ENCODE results near the gene SDK1.
"Not testable (repeated sequence)": the region's sequence is repeated elsewhere in the genome, so short reads cannot be mapped to it uniquely, and the experiment has no call there.

The SDK1 gene

DNA sequence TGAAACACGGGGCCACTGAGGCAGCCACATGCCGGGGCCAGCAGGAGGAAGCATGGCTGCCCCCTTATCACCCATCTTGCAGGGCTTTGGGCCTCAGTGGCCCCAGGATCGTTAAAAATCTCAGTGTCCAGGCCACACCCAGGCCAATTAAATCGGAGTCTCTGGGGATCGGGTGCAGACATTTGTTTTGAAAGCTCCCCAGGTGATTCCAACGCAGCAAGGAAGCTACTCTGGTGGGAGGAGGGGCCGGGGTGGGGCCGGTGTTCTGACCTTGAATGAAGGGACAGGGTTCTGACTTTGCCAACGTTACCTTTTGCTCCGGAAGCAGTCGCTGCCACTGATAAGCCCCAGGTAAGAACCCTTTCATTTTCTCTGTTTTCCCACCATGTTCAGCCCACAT, 968.7 kb downstream of the SDK1 start:
- no peak for DNase-seq (ENCODE audit: low read depth)

DNA sequence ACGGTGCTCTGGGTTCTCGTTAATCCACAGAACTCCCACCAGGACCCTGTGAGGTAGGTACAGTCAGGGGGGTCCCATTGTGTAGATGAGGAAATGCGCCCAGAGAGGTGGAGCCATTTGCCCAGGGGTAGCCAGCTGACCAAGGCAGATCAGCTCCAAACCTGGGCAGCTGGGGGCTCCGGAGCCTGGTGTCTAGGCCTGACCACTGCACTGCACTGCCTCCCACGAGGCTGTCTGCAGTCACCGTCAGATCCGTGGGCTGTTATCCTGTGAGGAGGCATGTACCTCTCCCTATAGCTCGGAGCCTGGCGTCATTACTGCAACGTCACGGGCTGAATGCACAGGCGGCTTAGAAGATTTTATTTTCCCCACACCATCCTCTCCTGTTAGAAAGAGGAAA, 969.2 kb downstream of the SDK1 start:
- DNase-seq (ENCODE audit: low read depth) = no peak

- DNase-seq (ENCODE audit: low read depth) = no peak
Measured at GRCh38 chr7:4270941-4271715, 970.1 kb downstream of the SDK1 start.

DNA sequence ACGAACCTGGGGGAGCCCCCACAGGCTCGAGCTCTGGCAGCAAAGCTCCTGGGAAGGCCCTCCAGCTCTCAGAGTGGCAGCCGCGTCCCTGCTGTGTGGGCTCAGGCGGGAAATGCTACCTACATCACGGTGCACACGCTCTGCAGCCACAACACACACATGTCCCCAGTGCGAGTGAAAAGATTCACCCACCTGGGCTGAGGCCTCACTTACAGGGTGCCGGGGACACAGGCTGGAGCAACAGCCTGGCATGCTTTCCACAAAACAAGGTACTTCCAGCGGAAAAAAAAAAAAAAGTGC, 970.6 kb downstream of the SDK1 start:
- DNase-seq (ENCODE audit: low read depth) = no peak

DNA sequence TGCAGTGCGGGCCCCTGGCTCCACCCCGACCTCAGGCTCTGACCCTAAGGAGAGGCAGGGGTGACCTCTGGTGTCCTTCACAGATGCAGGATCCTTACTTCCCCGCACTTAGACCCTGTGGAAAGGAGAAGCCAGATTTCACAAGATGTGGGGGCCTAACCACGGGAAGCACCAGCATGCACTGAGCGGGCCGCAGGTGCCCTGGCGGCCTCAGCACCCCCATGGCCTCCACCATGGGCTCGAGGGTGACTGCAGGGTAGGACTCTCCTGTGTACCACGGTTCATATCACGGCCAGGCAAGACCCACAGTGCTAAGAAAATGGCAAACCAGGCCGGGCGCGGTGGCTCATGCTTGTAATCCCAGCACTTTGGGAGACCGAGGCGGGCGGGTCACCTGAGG, 971.1 kb downstream of the SDK1 start:
- DNase-seq (ENCODE audit: low read depth) = no peak

GRCh38 chr7:4273566-4274230, 972.6 kb downstream of the SDK1 start:
- DNase-seq (ENCODE audit: low read depth) = no peak

GRCh38 chr7:4274286-4274685, 973.2 kb downstream of the SDK1 start:
- DNase-seq (ENCODE audit: low read depth) = no peak

DNA sequence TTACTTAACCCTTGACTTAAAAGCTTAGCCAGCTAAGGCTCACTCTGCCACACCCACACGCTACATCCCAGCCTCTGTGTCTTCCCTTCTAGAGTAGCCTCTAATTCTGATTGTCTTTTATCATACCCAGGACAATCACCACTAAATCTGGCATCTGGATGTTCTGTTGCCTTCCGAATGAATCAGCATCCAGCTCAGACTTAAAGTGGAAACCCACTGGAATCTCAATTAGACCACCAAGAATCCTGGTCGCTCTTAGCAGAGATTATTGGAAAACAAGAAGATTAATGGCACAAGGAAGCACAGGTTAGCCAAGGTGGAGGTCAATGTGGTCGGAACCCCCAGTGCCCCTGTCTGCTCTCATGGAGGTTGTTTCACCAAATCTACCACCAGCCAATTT, 976.9 kb downstream of the SDK1 start:
- no peak for DNase-seq (ENCODE audit: low read depth)

- no peak for DNase-seq (ENCODE audit: low read depth)
Measured at GRCh38 chr7:4279216-4279615, 978.2 kb downstream of the SDK1 start.

GRCh38 chr7:4281231-4281993, 980.4 kb downstream of the SDK1 start:
- no peak for DNase-seq (ENCODE audit: low read depth)

DNA sequence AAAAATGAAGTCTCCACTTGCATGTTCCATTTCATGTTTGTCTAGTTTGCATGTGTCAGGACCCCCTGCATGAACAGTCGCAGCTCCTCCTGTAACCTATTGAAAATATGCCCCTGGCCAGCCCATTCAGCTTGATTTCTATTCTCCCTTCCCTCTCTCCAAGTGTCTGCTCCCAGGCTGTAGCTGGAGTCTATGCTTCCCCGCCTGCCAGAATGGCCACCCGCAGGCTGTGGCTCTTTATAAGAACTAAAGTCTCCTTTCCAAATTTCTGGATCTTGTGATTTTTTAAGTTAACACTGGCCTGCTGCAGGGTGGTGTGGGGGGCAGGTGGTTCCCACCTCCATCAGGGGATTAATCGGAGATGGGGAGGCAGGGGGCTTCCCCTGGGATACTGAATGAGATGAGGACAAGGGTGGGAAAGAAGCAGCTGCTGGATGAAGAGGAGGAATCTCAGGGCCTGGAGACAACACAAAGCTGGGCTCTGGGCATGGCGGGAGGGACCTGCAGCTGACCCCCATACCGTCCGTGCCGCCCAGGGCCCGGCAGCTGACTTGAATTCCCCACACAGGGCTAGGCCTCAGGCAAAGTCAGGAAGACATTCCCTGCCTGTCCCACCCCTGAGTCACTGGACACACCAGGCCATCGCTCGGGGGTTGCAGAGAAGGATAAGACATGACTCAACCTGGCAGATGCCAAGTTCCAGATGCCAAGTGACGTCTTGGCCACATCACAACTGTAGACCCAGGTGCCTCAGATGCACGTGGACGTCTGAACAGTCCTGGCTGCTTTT, 981.6 kb downstream of the SDK1 start:
- no peak for DNase-seq (ENCODE audit: low read depth)

DNA sequence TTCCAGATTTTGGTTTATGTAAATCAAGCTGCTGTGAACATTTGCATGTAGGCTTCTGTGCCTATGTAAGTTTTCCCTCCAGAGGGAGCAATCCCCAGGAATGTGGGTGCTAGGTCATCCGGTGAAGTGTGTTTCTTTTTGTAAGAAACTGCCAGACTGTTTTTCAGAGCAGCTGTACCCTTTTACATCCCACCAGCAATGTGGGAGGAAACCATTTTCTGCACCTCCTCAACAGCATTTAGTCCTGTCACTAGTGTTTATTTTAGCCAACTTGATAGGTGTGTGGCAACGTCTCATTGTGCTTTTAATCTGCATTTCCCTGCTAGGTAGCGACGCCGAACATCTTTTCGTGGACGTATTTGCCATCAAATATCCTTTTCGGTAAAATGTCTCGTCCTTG, 985.3 kb downstream of the SDK1 start:
- no peak for DNase-seq (ENCODE audit: low read depth)

- DNase-seq (ENCODE audit: low read depth) = no peak
Measured at GRCh38 chr7:4288791-4289394, 987.8 kb downstream of the SDK1 start.

GRCh38 chr7:4297165-4297917, 996.3 kb downstream of the SDK1 start:
- no peak for DNase-seq (ENCODE audit: low read depth)

GRCh38 chr7:4297918-4298219, 996.8 kb downstream of the SDK1 start:
- no peak for DNase-seq (ENCODE audit: low read depth)

GRCh38 chr7:4299431-4299830, 998.4 kb downstream of the SDK1 start:
- no peak for DNase-seq (ENCODE audit: low read depth)

GRCh38 chr7:4302203-4302905, 1001.3 kb downstream of the SDK1 start:
- no peak for DNase-seq (ENCODE audit: low read depth)

- no peak for DNase-seq (ENCODE audit: low read depth)
Measured at GRCh38 chr7:4307316-4308204, 1006.5 kb downstream of the SDK1 start.

- no peak for DNase-seq (ENCODE audit: low read depth)
Measured at GRCh38 chr7:4308205-4308590, 1007.1 kb downstream of the SDK1 start.

DNA sequence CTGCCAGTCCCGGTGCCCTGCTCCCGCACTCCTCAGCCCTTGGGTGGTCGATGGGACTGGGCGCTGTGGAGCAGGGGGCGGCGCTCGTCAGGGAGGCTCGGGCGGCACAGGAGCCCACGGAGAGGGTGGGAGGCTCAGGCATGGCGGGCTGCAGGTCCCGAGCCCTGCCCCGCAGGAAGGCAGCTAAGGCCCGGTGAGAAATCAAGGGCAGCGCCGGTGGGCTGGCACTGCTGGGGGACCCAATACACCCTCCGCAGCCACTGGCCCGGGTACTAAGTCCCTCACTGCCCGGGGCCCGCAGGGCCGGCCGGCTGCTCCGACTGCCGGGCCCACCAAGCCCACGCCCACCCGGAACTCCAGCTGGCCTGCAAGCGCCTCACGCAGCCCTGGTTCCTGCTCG, 1012.9 kb downstream of the SDK1 start:
- not testable (repeated sequence) for DNase-seq (ENCODE audit: low read depth)

Measured in stimulated activated CD8-positive, alpha-beta memory T cell treated with anti-CD3 and anti-CD28 coated beads, Interleukin-4, amount 100 ng/mL, for 24 hours (primary cell).